HUES64 (cell line): Measurements from ENCODE around the gene TTLL3.
"Not testable (repeated sequence)": the region's sequence is repeated elsewhere in the genome, so short reads cannot be mapped to it uniquely, and the experiment has no call there.

Source experiments
- H3K27ac ChIP-seq: 2 replicates; pipeline ENCODE4 v1.7.0; 2013; ENCODE audit warnings: low read depth, low read length, inconsistent platforms
- H3K27me3 ChIP-seq: 2 replicates; pipeline ENCODE4 v1.6.1; 2013; ENCODE audit warnings: mild to moderate bottlenecking, low read length; ENCODE audit not compliant: insufficient read depth
- H3K36me3 ChIP-seq: 2 replicates; pipeline ENCODE4 v1.6.1; 2013; ENCODE audit warnings: mild to moderate bottlenecking, low read length; ENCODE audit not compliant: insufficient read depth
- H3K4me1 ChIP-seq: 2 replicates; pipeline ENCODE4 v1.6.1; 2013; ENCODE audit warnings: mild to moderate bottlenecking, low read length, moderate library complexity; ENCODE audit not compliant: insufficient read depth
- H3K4me3 ChIP-seq: 2 replicates; pipeline ENCODE4 v1.5.1; 2013; ENCODE audit warnings: mild to moderate bottlenecking, low read length, moderate library complexity
- H3K9ac ChIP-seq: 2 replicates; pipeline ENCODE4 v1.6.1; 2013; ENCODE audit warnings: mild to moderate bottlenecking, low read depth, low read length
- H3K9me3 ChIP-seq: 2 replicates; pipeline ENCODE4 v1.6.1; 2013; ENCODE audit warnings: low read depth, low read length; ENCODE audit not compliant: insufficient read depth
- WGBS: fragments of 150-250, 120-280 bp; methylation state at CpG from one replicate; pipeline ENCODE4 v1.1.7; 2013; ENCODE audit warnings: missing lambda C conversion rate; 5-methylcytosine and 5-hydroxymethylcytosine counted together

TTLL3 gene

GRCh38 chr3:9770276-9770812, 39.7 kb upstream of the TTLL3 start:
- no peaks in the 10 kb centered on the region for H3K4me1 ChIP-seq
- H3K4me3 ChIP-seq, result peak overlapping the region; percentile 64
- H3K27me3 ChIP-seq, result peaks cover 6% of the 10 kb centered on the region
- no peaks in the 10 kb centered on the region for H3K36me3 ChIP-seq
- H3K9ac ChIP-seq, result peak overlapping the region; percentile 66; the same call in 1 of the 2 replicates
- no peaks in the 10 kb centered on the region for H3K9me3 ChIP-seq
- 58% methylated on average over 15 of the region's 15 CpGs for whole genome bisulfite sequencing
- no peak overlapping the region for H3K27ac ChIP-seq

DNA sequence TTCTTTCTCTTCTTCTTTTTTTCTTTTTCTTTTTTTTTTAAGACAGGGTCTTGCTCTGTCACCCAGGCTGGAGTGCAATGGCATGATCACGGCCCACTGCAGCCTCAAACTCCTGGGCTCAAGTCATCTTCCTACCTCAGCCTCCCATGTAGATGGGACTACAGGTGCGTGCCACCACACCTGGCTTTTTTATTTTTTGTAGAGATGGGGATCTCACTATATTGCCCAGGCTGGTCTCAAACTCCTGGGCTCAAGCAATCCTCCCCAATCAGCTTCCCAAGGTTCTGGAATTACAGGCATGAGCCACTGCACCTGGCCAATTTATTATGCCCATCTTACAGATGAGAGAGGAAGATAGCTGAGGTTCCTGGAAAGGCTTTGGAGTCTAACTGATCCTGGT, 39.1 kb upstream of the TTLL3 start:
- not testable (repeated sequence) for H3K36me3 ChIP-seq, H3K27me3 ChIP-seq, H3K27ac ChIP-seq, H3K4me3 ChIP-seq, H3K9ac ChIP-seq, H3K9me3 ChIP-seq, H3K4me1 ChIP-seq
- whole genome bisulfite sequencing, result 98% methylated on average over 2 of the region's 2 CpGs

DNA sequence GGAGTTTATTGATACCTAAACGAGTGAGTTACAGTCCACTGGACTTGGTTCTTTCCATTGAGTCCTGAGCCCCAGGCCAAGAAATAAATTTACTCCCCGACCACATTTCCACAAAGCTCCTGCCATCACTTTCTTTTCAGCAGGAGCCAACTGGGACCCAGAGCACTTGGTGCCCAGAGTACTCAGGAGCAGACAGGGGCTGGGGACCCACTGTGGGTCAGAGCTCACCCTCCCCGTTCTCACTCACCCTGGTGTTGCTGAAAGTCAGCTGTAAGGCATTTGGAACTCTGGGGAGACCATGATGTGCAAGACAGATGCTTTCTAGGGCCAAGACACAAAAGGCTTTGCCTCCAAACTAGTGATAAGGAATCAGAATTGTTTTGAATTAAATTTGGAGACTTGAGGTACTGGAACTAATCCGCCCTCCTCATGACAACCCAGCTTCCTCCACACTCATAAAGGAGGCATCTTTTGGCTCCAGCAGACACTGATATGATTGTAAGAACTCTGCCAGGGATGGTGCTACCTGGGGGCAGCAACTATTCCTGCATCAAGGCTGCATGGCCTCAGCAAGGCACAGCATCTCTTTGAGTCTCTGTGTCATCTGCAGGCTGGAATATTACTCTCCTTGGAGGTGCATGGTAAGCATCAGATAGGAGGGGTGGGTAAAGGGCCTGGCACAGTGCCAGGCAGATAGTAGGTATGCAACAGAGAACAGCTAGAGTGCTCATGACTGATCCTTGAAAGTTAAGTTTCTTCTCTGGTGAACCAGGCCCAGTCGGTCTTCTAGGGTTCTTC, 33.0 kb upstream of the TTLL3 start:
- H3K9me3 ChIP-seq, result no peaks in the 10 kb centered on the region
- H3K9ac ChIP-seq, result no peak overlapping the region
- 80% methylated on average over 5 of the region's 5 CpGs for WGBS
- H3K27me3 ChIP-seq, result peaks cover 3% of the 10 kb centered on the region
- no peak overlapping the region for H3K27ac ChIP-seq
- H3K4me3 ChIP-seq, result no peak overlapping the region
- H3K4me1 ChIP-seq, result no peaks in the 10 kb centered on the region
- H3K36me3 ChIP-seq, result peaks cover 25% of the 10 kb centered on the region

DNA sequence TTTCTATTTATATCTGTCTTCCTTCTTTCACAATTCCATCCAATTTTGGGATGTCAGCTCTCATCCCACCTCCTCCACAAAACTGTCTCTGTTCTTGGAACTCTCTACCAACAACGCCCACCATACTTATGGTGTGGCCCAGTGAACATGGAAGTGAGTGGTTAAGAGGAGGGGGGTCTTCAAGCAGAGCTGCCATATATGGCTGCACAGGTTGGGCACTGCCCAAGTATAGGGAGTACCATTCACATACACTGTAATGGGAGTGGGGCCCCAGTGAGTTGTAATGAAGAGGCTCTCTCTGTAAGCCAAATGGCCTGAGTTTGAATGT, 32.4 kb upstream of the TTLL3 start:
- peaks cover 31% of the 10 kb centered on the region for H3K36me3 ChIP-seq
- no peaks in the 10 kb centered on the region for H3K27me3 ChIP-seq
- no peak overlapping the region for H3K27ac ChIP-seq
- no peaks in the 10 kb centered on the region for H3K4me1 ChIP-seq
- no CpG with 5 or more reads among the region's 1 CpG for WGBS
- no peak overlapping the region for H3K9ac ChIP-seq
- no peak overlapping the region for H3K4me3 ChIP-seq
- H3K9me3 ChIP-seq, result no peaks in the 10 kb centered on the region

GRCh38 chr3:9778143-9779074, 31.7 kb upstream of the TTLL3 start:
- Histone ChIP-seq H3K4me1 (no peaks in the 10 kb centered on the region), H3K9me3 (no peaks in the 10 kb centered on the region), H3K27me3 (no peaks in the 10 kb centered on the region), H3K9ac (no peak overlapping the region), H3K27ac (no peak overlapping the region), H3K4me3 (no peak overlapping the region), H3K36me3 (peaks cover 37% of the 10 kb centered on the region)
- 91% methylated on average over 5 of the region's 5 CpGs for WGBS

DNA sequence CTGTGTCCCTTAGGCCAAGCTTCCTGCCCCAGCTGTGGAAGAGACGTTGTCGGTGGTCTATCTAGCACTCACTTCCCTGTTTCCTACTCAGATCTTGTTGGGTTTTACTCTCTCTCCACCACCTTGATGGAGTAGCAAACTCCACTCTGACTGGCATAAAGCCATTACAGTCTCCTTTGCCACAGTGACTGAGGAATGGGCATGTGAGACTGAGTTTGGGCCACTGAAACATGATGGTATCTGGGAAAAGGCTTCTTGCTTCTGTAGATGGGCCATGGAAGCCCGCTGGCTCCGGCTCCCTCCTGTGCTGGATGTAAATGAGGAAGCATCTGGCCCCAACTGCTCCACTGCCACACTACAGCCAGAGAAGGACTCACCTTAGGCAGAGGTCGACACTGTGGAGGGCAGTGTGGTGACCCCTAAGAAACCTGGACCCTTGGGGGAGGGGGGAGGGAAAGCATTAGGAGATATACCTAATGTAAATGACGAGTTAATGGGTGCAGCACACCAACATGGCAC, 30.9 kb upstream of the TTLL3 start:
- Histone ChIP-seq H3K9ac (no peak overlapping the region), H3K27ac (no peak overlapping the region), H3K36me3 (peaks cover 43% of the 10 kb centered on the region), H3K4me3 (no peak overlapping the region), H3K4me1 (no peaks in the 10 kb centered on the region), H3K9me3 (no peaks in the 10 kb centered on the region), H3K27me3 (no peaks in the 10 kb centered on the region)
- WGBS, result 86% methylated on average over 5 of the region's 6 CpGs

DNA sequence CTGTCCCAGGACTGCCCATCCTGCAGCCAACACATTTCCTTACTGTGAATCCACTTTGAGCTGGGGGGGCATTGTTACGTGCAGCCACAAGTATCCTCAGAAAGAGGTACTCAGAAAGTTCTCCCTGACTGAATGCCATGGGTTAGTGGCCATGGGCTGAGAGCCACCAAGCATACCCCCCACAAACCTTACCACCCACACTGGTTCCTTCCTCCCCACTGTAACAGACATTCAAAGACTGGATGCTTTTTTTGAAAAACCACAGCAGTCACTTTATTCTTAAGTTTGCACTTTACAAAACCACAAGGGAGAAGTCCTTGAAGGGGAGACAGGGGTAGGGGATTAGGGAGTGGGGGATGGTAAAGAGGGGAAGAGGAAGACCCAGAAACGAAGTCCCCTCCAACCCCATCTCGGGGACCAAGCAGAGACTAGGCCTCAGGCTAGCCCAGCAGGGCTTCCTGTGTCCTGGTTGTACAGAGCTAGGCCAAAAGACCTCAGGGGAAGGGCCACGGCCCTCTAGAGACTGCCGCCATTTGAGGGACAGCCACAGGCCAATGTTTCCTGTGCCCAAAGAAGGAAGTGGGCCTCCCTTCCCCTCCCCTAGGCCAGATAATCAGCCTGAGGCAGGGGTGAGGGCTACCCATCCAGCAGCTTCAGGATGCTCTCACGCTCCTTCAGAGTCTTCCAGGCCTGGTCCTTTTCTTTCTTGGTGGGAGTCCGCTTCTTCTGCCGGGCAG, 30.2 kb upstream of the TTLL3 start:
- peaks cover 50% of the 10 kb centered on the region for H3K36me3 ChIP-seq
- no peak overlapping the region for H3K27ac ChIP-seq
- WGBS, result 92% methylated on average over 8 of the region's 8 CpGs
- no peaks in the 10 kb centered on the region for H3K27me3 ChIP-seq
- no peak overlapping the region for H3K4me3 ChIP-seq
- no peaks in the 10 kb centered on the region for H3K9me3 ChIP-seq
- no peak overlapping the region for H3K9ac ChIP-seq
- H3K4me1 ChIP-seq, result no peaks in the 10 kb centered on the region

- no peak overlapping the region for H3K4me3 ChIP-seq
- H3K9me3 ChIP-seq, result no peaks in the 10 kb centered on the region
- 96% methylated on average over 10 of the region's 10 CpGs for WGBS
- peaks cover 55% of the 10 kb centered on the region for H3K36me3 ChIP-seq
- no peak overlapping the region for H3K9ac ChIP-seq
- H3K27me3 ChIP-seq, result no peaks in the 10 kb centered on the region
- H3K4me1 ChIP-seq, result no peaks in the 10 kb centered on the region
- no peak overlapping the region for H3K27ac ChIP-seq
Observed at GRCh38 chr3:9780458-9780812, 29.6 kb upstream of the TTLL3 start.

- H3K36me3 ChIP-seq, result peaks cover 59% of the 10 kb centered on the region
- over 99% methylated on average over 4 of the region's 4 CpGs for WGBS
- no peaks in the 10 kb centered on the region for H3K9me3 ChIP-seq
- H3K27ac ChIP-seq, result no peak overlapping the region
- H3K4me1 ChIP-seq, result no peaks in the 10 kb centered on the region
- H3K27me3 ChIP-seq, result no peaks in the 10 kb centered on the region
- H3K9ac ChIP-seq, result no peak overlapping the region
- no peak overlapping the region for H3K4me3 ChIP-seq
Observed at GRCh38 chr3:9780910-9781309, 29.2 kb upstream of the TTLL3 start.

- Histone ChIP-seq H3K9ac (no peak overlapping the region), H3K27me3 (no peaks in the 10 kb centered on the region), H3K4me1 (no peaks in the 10 kb centered on the region), H3K36me3 (peaks cover 65% of the 10 kb centered on the region), H3K9me3 (no peaks in the 10 kb centered on the region), H3K27ac (no peak overlapping the region), H3K4me3 (no peak overlapping the region)
- WGBS, result 96% methylated on average over 1 of the region's 1 CpG
Observed at GRCh38 chr3:9781551-9781950, 28.5 kb upstream of the TTLL3 start.
